Measurements from ENCODE around the gene CD27. TPM values are rescaled to one million over a fixed set of nuclear protein-coding genes. Genes with fewer than 3 reads are reported as not detected.

CD27 gene
- polyA plus RNA-seq, 1 of the 3 experiments (the other 2 are of a cell fraction) = not detected

DNA sequence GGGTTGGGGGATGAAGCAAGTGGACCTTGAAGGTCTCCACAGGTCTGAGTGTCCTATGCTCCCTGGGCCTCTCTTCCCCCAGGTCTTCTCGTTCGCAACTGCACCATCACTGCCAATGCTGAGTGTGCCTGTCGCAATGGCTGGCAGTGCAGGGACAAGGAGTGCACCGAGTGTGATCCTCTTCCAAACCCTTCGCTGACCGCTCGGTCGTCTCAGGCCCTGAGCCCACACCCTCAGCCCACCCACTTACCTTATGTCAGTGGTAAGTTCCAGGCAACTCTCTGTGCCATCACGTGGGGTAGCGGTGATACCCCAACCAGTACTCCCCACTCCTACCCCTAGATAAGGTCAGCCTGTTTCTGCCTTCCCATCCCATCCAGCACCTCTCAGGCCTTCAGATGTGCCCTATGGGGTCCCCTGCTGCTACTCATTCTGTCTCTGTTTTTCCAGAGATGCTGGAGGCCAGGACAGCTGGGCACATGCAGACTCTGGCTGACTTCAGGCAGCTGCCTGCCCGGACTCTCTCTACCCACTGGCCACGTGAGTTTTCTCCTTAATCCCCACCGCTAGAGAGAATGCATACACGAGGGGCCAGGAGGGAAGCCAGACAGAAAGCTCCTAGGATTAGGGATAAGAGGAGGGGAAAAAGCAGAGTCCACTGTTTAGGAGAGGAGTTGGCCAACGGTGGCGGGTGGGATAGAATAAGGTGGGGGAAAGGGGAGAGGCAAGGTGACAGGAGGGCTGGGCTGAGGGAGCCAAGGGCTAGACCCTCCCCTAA is 5.5 kb downstream of the CD27 start:
- CTCF ChIA-PET = interaction anchor here (0.7 to 5.2 kb wide), 4 partner anchors 15 to 88 kb away, joined by 3 to 33 read pairs (median 12); no protein-coding TSS in a partner anchor
- Histone ChIP-seq H3F3A (replicated peaks; ENCODE audit: insufficient read depth) (peaks cover 9% of the 10 kb centered on the region), H3K4me3 (ENCODE audit: low read depth in 2 of 2, low read length in 1 of 2) (peak overlapping the region; percentile 63 to 69), H3K9me3 (no peaks in the 10 kb centered on the region), H3K4me1 (ENCODE audit: control insufficient read depth in 1 of 2, insufficient read depth in 2 of 2, low read depth in 1 of 2, low read length in 1 of 2) (peaks cover 11 to 29% of the 10 kb centered on the region in 2 experiments; a peak in 2 of 4 replicates), H3K9me2 (no peaks in the 10 kb centered on the region), H3K79me2 (ENCODE audit: insufficient read depth) (no peaks in the 10 kb centered on the region), H4K20me1 (ENCODE audit: insufficient read depth) (no peaks in the 10 kb centered on the region), H3K27me3 (ENCODE audit: insufficient read depth) (no peaks in the 10 kb centered on the region), H3K36me3 (replicated peaks in 1 of 2; ENCODE audit: control insufficient read depth in 1 of 2, insufficient read depth in 2 of 2, low read length in 1 of 2) (peaks cover 0 to 3% of the 10 kb centered on the region in 2 experiments), H3K27ac (ENCODE audit: low read depth in 2 of 2, low read length in 1 of 2) (peak overlapping the region in 1 of 2 experiments; percentile 91; a peak in 2 of 4 replicates), H3K4me2 (peak overlapping the region; percentile 86), H3K9ac (peak overlapping the region; percentile 81; the same call in 1 of the 2 replicates), H2AFZ (ENCODE audit: low read depth) (no peak overlapping the region)
- no peak for DNase-seq
- TF ChIP-seq FOSL2 (IDR thresholded peaks at IDR 0.05; ENCODE audit: borderline replicate concordance, low read depth) (no peak), TAF1 (IDR thresholded peaks at IDR 0.05; ENCODE audit: borderline replicate concordance, low read depth, low read length) (no peak), GATA2 (CRISPR knock-in tag; IDR thresholded peaks at IDR 0.05) (no peak), NRF1 (IDR thresholded peaks at IDR 0.05; ENCODE audit: low read depth, low read length) (no peak), REST (IDR thresholded peaks at IDR 0.05; ENCODE audit: low read depth, low read length) (no peak), FOXM1 (IDR thresholded peaks at IDR 0.05; ENCODE audit: low read depth) (no peak), PBX3 (IDR thresholded peaks at IDR 0.05) (no peak), JUND (IDR thresholded peaks at IDR 0.05) (no peak), EP300 (IDR thresholded peaks at IDR 0.05; ENCODE audit: borderline replicate concordance in 1 of 2, low read depth in 1 of 2, low read length in 1 of 2) (no peak)
- TF ChIP-seq, protein P1, sequence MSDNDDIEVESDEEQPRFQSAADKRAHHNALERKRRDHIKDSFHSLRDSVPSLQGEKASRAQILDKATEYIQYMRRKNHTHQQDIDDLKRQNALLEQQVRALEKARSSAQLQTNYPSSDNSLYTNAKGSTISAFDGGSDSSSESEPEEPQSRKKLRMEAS (IDR thresholded peaks at IDR 0.05; ENCODE audit: low read depth) = no peak
- WGBS (ENCODE audit: low lambda C conversion rate) = 93% methylated on average over 16 of the region's 16 CpGs
- POLR2A ChIA-PET = interaction anchor here (2.4 to 3.3 kb wide), 2 partner anchors 20 to 84 kb away, joined by 9 to 19 read pairs; partner anchors contain the start of genes GAPDH and VAMP1

All from SK-N-SH (cell line).